Ovary (tissue), 9 donors: ENCODE data around the gene ELOB. TPM values are rescaled to one million over a fixed set of nuclear protein-coding genes. Genes with fewer than 3 reads are reported as not detected.

Experiments used
- DNase-seq, 5 donors: peaks; one replicate each; pipeline ENCODE4 v3.0.0-alpha.2; 2019 to 2020
- H3K27ac ChIP-seq, 2 donors: fragments of 200-600 bp; one replicate each; pipeline versions ENCODE4 v1.5.1 to v1.8.0; 2019 to 2022
- H3K27me3 ChIP-seq: fragments of 200-600 bp; one replicate; pipeline ENCODE4 v1.8.0; 2022
- H3K36me3 ChIP-seq: fragments of 200-600 bp; sonication (generic); one replicate; pipeline ENCODE4 v1.5.1; 2019
- H3K4me1 ChIP-seq: one replicate; pipeline ENCODE4 v1.8.1; 2013; ENCODE audit warnings: mild to moderate bottlenecking, moderate library complexity; ENCODE audit not compliant: insufficient read depth
- H3K4me3 ChIP-seq: fragments of 200-600 bp; sonication (generic); one replicate; pipeline ENCODE4 v1.5.1; 2017
- H3K9me3 ChIP-seq, 2 donors: fragments of 200-600 bp in 1 of 2; sonication (generic) in 1 of 2; one replicate each; pipeline versions ENCODE4 v1.5.1 to v1.8.1; 2013 to 2019; ENCODE audit warnings: mild to moderate bottlenecking in 1 of 2, moderate library complexity in 1 of 2
- EP300 ChIP-seq: sonication (generic); formaldehyde crosslinking; IDR thresholded peaks from one replicate; pipeline ENCODE4 v1.6.1; 2017; ENCODE audit warnings: antibody characterized with exemption
- POLR2A ChIP-seq: fragments of 450-650 bp; IDR thresholded peaks from one replicate; pipeline ENCODE4 v1.6.1; 2017; ENCODE audit warnings: antibody characterized with exemption, mild to moderate bottlenecking, moderate library complexity
- WGBS, 3 donors: extraction: QIAGEN DNeasy Blood & Tissue Kit in 1 of 3; methylation state at CpG; one replicate each; pipeline versions ENCODE4 v1.1.5 to v1.1.7; 2013 to 2017; 5-methylcytosine and 5-hydroxymethylcytosine counted together
- intact Hi-C, 4 donors: fragments of 100-400 bp; cut with DNase I; formaldehyde crosslinking; loops; one replicate each; pipeline versions ENCODE4 v1.11.0 to v1.15.1; 2022 to 2023
- polyA plus RNA-seq, 2 donors: library from polyadenylated mRNA; stranded (reverse); fragments of 200-250 nt in 1 of 2; fragments of 350-450 nt in 1 of 2; fragmentation: Illumina TruSeq in 1 of 2; extraction: RNeasy Lipid Tissue Mini Kit (QIAGEN cat#74804) in 1 of 2; gene quantifications; one replicate each; pipeline ENCODE4 v1.2.3, GENCODE V29; 2013 to 2014
- total RNA-seq, 7 donors: library from RNA; depleted of rRNA in 2 of 7; stranded (reverse); fragments of >200 nt in 2 of 7; fragmentation: NEBNext Ultra II Directional in 3 of 7; extraction: Animal tissue kit (Norgen Biotek cat#: 25700) in 3 of 7; gene quantifications; one replicate each; pipeline versions ENCODE4 v1.1.0 to v1.2.4, GENCODE V29; 2016 to 2023
- TF ChIP-seq, protein P1 (sequence below), 3 donors: fragments of 450-650 bp in 2 of 3; fragments of 200-600 bp in 1 of 3; IDR thresholded peaks; one replicate each; pipeline versions ENCODE4 v1.5.1 to v1.8.0; 2016 to 2022; ENCODE audit warnings: antibody characterized with exemption in 3 of 3, mild to moderate bottlenecking in 1 of 3
- donor health status: DM: no; HTN: no; CAD: no; lungs with moderate emphysema.
- donor health status: DM: no; HTN: no; CAD: no.
- donor health status: Bipolar disorder and iron deficiency.
- donor health status: DM: yes; HTN: yes; CAD: no.
- donor health status: DM: no; HTN: no; CAD: no.
- donor health status: DM: yes; HTN: yes; CAD: no.

Gene ELOB
- total and polyA plus RNA-seq, 9 donors, result 8.9 to 498 (median 172) TPM

DNA sequence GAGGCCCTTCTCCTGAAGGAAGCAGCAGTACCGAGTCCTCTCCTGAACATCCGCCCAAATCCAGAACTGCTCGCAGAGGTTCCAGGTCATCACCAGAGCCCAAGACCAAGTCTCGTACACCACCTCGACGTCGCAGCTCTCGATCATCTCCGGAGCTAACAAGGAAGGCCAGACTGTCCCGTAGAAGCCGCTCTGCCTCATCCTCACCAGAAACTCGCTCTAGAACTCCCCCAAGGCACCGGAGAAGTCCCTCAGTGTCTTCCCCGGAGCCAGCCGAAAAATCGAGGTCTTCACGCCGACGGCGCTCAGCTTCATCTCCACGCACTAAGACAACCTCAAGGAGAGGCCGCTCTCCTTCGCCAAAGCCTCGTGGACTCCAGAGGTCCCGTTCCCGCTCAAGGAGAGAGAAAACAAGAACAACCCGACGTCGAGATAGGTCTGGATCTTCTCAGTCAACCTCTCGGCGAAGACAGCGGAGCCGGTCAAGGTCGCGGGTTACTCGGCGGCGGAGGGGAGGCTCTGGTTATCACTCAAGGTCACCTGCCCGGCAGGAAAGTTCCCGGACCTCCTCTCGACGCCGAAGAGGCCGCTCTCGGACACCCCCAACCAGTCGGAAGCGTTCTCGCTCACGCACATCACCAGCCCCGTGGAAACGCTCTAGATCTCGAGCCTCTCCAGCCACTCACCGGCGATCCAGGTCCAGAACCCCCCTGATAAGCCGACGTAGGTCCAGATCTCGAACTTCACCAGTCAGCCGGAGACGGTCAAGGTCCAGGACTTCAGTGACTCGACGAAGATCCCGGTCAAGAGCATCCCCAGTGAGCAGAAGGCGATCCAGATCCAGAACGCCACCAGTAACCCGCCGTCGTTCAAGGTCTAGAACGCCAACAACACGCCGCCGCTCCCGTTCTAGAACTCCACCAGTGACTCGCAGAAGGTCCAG lies 11.3 kb downstream of the ELOB start:
- Histone ChIP-seq H3K36me3 (no peaks in the 10 kb centered on the region), H3K9me3 (no peaks in the 10 kb centered on the region), H3K4me3 (no peak overlapping the region), H3K4me1 (peaks cover 1% of the 10 kb centered on the region), H3K27ac (no peak overlapping the region), H3K27me3 (no peaks in the 10 kb centered on the region)
- no peak for TF ChIP-seq POLR2A
- no peak for TF ChIP-seq EP300
- TF ChIP-seq, protein P1, sequence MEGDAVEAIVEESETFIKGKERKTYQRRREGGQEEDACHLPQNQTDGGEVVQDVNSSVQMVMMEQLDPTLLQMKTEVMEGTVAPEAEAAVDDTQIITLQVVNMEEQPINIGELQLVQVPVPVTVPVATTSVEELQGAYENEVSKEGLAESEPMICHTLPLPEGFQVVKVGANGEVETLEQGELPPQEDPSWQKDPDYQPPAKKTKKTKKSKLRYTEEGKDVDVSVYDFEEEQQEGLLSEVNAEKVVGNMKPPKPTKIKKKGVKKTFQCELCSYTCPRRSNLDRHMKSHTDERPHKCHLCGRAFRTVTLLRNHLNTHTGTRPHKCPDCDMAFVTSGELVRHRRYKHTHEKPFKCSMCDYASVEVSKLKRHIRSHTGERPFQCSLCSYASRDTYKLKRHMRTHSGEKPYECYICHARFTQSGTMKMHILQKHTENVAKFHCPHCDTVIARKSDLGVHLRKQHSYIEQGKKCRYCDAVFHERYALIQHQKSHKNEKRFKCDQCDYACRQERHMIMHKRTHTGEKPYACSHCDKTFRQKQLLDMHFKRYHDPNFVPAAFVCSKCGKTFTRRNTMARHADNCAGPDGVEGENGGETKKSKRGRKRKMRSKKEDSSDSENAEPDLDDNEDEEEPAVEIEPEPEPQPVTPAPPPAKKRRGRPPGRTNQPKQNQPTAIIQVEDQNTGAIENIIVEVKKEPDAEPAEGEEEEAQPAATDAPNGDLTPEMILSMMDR (IDR thresholded peaks at IDR 0.05), result no peak
- DNase-seq, result no peak
- WGBS, 3 donors, result 96 to 97% (median 96%) methylated on average over 73 of the region's 73 CpGs
- intact Hi-C loops, result no loop called here

GRCh38 chr16:2764718-2765117 lies 12.4 kb downstream of the ELOB start:
- peaks cover 1% of the 10 kb centered on the region for H3K4me1 ChIP-seq
- no peak overlapping the region for H3K4me3 ChIP-seq
- no peaks in the 10 kb centered on the region for H3K9me3 ChIP-seq
- H3K36me3 ChIP-seq, result no peaks in the 10 kb centered on the region
- 96 to 97% (median 96%) methylated on average over 9 of the region's 9 CpGs for WGBS, 3 donors
- intact Hi-C loops, result no loop called here
- no peaks in the 10 kb centered on the region for H3K27me3 ChIP-seq
- TF ChIP-seq POLR2A, result no peak
- TF ChIP-seq, protein P1 (IDR thresholded peaks at IDR 0.05), result no peak
- TF ChIP-seq EP300, result no peak
- no peak for DNase-seq
- no peak overlapping the region for H3K27ac ChIP-seq

GRCh38 chr16:2763173-2763572 lies 13.9 kb downstream of the ELOB start:
- Histone ChIP-seq H3K4me3 (no peak overlapping the region), H3K36me3 (no peaks in the 10 kb centered on the region), H3K27ac (no peak overlapping the region), H3K9me3 (no peaks in the 10 kb centered on the region), H3K27me3 (no peaks in the 10 kb centered on the region), H3K4me1 (peaks cover 1% of the 10 kb centered on the region)
- TF ChIP-seq POLR2A, result no peak
- TF ChIP-seq, protein P1 (IDR thresholded peaks at IDR 0.05), result no peak
- TF ChIP-seq EP300, result no peak
- intact Hi-C loops, result no loop called here
- WGBS, 3 donors, result 95 to 98% (median 97%) methylated on average over 6 of the region's 6 CpGs
- no peak for DNase-seq

DNA sequence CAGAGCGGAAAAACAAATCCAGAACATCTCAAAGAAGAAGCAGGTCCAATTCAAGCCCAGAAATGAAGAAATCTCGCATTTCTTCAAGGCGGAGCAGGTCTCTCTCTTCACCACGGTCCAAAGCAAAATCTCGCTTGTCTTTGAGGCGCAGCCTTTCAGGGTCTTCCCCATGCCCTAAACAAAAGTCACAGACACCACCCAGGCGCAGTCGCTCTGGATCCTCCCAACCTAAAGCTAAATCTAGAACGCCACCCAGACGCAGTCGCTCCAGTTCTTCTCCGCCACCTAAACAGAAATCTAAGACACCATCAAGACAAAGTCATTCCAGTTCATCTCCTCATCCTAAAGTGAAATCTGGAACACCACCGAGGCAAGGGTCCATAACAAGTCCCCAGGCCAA lies 14.4 kb downstream of the ELOB start:
- TF ChIP-seq, protein P1 (IDR thresholded peaks at IDR 0.05), result no peak
- TF ChIP-seq EP300 (no peak), POLR2A (no peak)
- H3K4me3 ChIP-seq, result no peak overlapping the region
- H3K9me3 ChIP-seq, result no peaks in the 10 kb centered on the region
- peaks cover 1% of the 10 kb centered on the region for H3K4me1 ChIP-seq
- no peaks in the 10 kb centered on the region for H3K27me3 ChIP-seq
- no peaks in the 10 kb centered on the region for H3K36me3 ChIP-seq
- no peak for DNase-seq
- intact Hi-C loops, result no loop called here
- 97 to 98% (median 98%) methylated on average over 13 of the region's 13 CpGs for WGBS, 3 donors
- no peak overlapping the region for H3K27ac ChIP-seq
